Measurements from ENCODE around the gene RIT2.

DNA sequence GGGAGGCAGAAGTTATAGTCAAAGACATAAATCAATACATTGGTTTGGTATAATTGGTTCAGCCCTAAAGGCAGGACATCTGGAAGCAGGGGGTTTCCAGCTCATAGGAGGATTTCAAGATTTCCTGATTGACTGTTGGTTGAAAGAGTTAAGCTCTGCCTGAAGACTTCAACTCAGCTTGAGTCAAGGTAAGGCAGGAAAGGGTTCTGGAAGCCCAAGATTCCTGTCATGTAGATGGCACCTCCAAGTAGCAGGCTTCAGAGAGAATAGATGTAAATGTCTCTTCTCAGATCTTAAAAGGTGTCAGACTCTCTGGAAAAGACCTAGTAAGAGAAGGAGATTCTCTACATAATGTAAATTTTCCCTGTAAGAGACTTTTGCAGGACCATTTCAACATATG lies 335.3 kb downstream of the RIT2 start:
- no peak for TF ChIP-seq POLR2A (IDR thresholded peaks at IDR 0.05)
- TF ChIP-seq, protein P1, sequence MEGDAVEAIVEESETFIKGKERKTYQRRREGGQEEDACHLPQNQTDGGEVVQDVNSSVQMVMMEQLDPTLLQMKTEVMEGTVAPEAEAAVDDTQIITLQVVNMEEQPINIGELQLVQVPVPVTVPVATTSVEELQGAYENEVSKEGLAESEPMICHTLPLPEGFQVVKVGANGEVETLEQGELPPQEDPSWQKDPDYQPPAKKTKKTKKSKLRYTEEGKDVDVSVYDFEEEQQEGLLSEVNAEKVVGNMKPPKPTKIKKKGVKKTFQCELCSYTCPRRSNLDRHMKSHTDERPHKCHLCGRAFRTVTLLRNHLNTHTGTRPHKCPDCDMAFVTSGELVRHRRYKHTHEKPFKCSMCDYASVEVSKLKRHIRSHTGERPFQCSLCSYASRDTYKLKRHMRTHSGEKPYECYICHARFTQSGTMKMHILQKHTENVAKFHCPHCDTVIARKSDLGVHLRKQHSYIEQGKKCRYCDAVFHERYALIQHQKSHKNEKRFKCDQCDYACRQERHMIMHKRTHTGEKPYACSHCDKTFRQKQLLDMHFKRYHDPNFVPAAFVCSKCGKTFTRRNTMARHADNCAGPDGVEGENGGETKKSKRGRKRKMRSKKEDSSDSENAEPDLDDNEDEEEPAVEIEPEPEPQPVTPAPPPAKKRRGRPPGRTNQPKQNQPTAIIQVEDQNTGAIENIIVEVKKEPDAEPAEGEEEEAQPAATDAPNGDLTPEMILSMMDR (IDR thresholded peaks at IDR 0.05 in 8 of 11, conservative IDR thresholded peaks at IDR 0.05 in 3 of 11): no peak

All from spleen (tissue), 7 donors.